Upper lobe of left lung (tissue), 6 donors: Measurements from ENCODE around the gene SLC4A4. TPM values are rescaled to one million over a fixed set of nuclear protein-coding genes. Genes with fewer than 3 reads are reported as not detected.

Experiments used
- ATAC-seq, 2 donors: fragments of 200-7000 bp; cut with Tn5 transposase; one replicate each; pipeline ENCODE4 v1.9.1; 2022; ENCODE audit warnings: mild to moderate bottlenecking in 2 of 2, moderate library complexity in 2 of 2; ENCODE audit not compliant: low FRiP score in 2 of 2
- DNase-seq, 2 donors: peaks; one replicate each; pipeline ENCODE4 v3.0.0-alpha.2; 2019 to 2020
- H3K27ac ChIP-seq, 4 donors: fragments of 200-600 bp; sonication (generic); one replicate each; pipeline ENCODE4 v1.5.1; 2016 to 2019
- H3K27me3 ChIP-seq, 4 donors: fragments of 200-600 bp; sonication (generic); one replicate each; pipeline ENCODE4 v1.5.1; 2017 to 2019
- H3K36me3 ChIP-seq, 4 donors: fragments of 200-600 bp; sonication (generic); one replicate each; pipeline ENCODE4 v1.5.1; 2016 to 2019
- H3K4me1 ChIP-seq, 4 donors: fragments of 200-600 bp; sonication (generic); one replicate each; pipeline ENCODE4 v1.5.1; 2018 to 2019
- H3K4me3 ChIP-seq, 4 donors: fragments of 200-600 bp; sonication (generic); one replicate each; pipeline ENCODE4 v1.5.1; 2017 to 2019; ENCODE audit warnings: mild to moderate bottlenecking in 2 of 4, moderate library complexity in 1 of 4
- H3K9me3 ChIP-seq, 4 donors: fragments of 200-600 bp; sonication (generic); one replicate each; pipeline ENCODE4 v1.5.1; 2018 to 2019
- EP300 ChIP-seq, 4 donors: sonication (generic); formaldehyde crosslinking; IDR thresholded peaks; one replicate each; pipeline ENCODE4 v1.5.1; 2017; ENCODE audit warnings: antibody characterized with exemption in 4 of 4, control low read depth in 2 of 4
- POLR2A ChIP-seq, 4 donors: fragments of 450-650 bp; IDR thresholded peaks; one replicate each; pipeline ENCODE4 v1.5.1; 2016 to 2017; ENCODE audit warnings: antibody characterized with exemption in 4 of 4, mild to moderate bottlenecking in 2 of 4
- POLR2AphosphoS5 ChIP-seq, 2 donors: sonication (generic); formaldehyde crosslinking; IDR thresholded peaks; one replicate each; pipeline ENCODE4 v1.5.1; 2017; ENCODE audit warnings: antibody characterized with exemption in 2 of 2
- WGBS, 2 donors: methylation state at CpG; one replicate each; pipeline ENCODE4 v1.1.5; 2017 to 2018; 5-methylcytosine and 5-hydroxymethylcytosine counted together
- total RNA-seq, 6 donors: library from RNA; depleted of rRNA in 4 of 6; stranded (reverse); fragments of >200 nt in 4 of 6; gene quantifications; one replicate each; pipeline versions ENCODE4 v1.1.0 to v1.2.1, GENCODE V29; 2016 to 2021
- TF ChIP-seq, protein P1 (sequence below), 6 experiments: fragments of 450-650 bp in 4 of 6; fragments of 200-600 bp in 2 of 6; sonication (generic) in 2 of 6; IDR thresholded peaks; one replicate each; pipeline ENCODE4 v1.5.1; 2016 to 2019; ENCODE audit warnings: antibody characterized with exemption in 6 of 6
- donor health status: DM: no; HTN: no; CAD: no; lungs with moderate emphysema.
- donor health status: DM: no; HTN: yes; CAD: no; lungs with severe emphysema.

Gene SLC4A4
- total RNA-seq, 6 donors from 2014 or later = 9.2 to 31.4 (median 21.1) TPM

DNA sequence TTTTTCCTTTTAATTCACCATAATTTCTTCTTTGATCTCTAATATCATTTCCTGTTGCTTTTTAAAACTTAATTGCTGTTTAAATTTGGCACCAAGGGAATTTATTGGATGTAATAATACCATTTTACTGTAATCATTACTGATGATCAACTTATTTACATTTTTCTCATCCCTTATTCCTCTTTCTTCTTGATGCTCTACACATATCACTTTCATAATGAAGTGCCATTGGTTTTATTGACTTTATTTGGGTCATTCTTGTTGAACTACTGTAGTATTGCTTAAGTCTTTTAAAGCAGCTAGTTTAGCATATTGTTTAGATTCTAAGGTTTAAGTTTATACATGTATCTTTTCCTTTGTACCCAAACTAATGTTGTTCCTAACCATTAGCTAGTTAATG is 130.7 kb downstream of the SLC4A4 start:
- no peak for ATAC-seq
- Histone ChIP-seq H3K27ac (no peak overlapping the region), H3K27me3 (no peaks in the 10 kb centered on the region), H3K4me3 (no peak overlapping the region), H3K9me3 (no peaks in the 10 kb centered on the region), H3K36me3 (no peaks in the 10 kb centered on the region), H3K4me1 (no peaks in the 10 kb centered on the region)
- TF ChIP-seq, protein P1, sequence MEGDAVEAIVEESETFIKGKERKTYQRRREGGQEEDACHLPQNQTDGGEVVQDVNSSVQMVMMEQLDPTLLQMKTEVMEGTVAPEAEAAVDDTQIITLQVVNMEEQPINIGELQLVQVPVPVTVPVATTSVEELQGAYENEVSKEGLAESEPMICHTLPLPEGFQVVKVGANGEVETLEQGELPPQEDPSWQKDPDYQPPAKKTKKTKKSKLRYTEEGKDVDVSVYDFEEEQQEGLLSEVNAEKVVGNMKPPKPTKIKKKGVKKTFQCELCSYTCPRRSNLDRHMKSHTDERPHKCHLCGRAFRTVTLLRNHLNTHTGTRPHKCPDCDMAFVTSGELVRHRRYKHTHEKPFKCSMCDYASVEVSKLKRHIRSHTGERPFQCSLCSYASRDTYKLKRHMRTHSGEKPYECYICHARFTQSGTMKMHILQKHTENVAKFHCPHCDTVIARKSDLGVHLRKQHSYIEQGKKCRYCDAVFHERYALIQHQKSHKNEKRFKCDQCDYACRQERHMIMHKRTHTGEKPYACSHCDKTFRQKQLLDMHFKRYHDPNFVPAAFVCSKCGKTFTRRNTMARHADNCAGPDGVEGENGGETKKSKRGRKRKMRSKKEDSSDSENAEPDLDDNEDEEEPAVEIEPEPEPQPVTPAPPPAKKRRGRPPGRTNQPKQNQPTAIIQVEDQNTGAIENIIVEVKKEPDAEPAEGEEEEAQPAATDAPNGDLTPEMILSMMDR (IDR thresholded peaks at IDR 0.05) = no peak
- TF ChIP-seq POLR2AphosphoS5 (IDR thresholded peaks at IDR 0.05) (no peak), EP300 (IDR thresholded peaks at IDR 0.05) (no peak), POLR2A (IDR thresholded peaks at IDR 0.05) (no peak)
- no peak for DNase-seq

DNA sequence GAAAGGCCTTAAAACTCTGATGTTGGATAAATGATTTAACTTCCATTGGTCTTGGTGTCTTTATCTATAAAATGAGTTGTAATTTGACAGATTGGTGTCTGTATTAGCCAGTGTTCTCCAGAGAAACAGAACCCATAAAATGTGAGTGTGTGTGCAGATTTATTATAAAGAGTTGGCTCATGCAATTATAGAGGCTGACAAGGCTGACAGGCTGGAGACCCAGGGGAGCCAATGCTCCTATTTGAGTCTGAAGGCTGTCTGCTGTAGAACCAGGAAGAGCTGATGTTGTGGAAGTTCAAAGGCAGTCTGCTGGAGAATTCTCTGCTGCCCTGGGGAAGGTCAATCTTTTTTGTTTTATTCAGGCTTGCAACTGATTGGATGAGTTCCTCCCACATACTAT is 131.7 kb downstream of the SLC4A4 start:
- DNase-seq (no peak), ATAC-seq (no peak)
- H3K27me3 ChIP-seq = no peaks in the 10 kb centered on the region
- no peaks in the 10 kb centered on the region for H3K4me1 ChIP-seq
- no peaks in the 10 kb centered on the region for H3K9me3 ChIP-seq
- TF ChIP-seq EP300 (IDR thresholded peaks at IDR 0.05) = no peak
- TF ChIP-seq, protein P1 (IDR thresholded peaks at IDR 0.05) = no peak
- TF ChIP-seq POLR2AphosphoS5 (IDR thresholded peaks at IDR 0.05) = no peak
- no peak for TF ChIP-seq POLR2A (IDR thresholded peaks at IDR 0.05)
- H3K4me3 ChIP-seq = no peak overlapping the region
- H3K36me3 ChIP-seq = no peaks in the 10 kb centered on the region
- H3K27ac ChIP-seq = no peak overlapping the region

DNA sequence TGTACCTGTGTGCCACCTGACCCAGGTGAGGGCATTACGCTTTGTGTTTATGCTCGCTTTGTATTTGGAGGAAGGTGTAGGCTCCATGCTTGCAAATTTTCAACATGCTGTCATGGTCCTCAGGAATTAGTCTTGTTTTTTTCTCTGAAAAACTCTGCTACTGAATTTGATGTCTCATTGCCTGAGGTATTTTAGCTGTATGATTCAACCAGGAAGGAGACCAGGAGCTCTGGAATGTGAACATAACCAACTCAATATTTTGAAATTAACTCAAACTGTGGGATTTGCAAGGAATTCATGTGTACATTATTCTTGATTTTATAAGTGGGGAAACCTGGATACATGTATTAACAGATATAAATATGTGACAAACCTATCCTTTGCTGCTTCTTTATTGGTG is 134.1 kb downstream of the SLC4A4 start:
- Histone ChIP-seq H3K4me1 (no peaks in the 10 kb centered on the region), H3K36me3 (no peaks in the 10 kb centered on the region), H3K27me3 (no peaks in the 10 kb centered on the region), H3K27ac (no peak overlapping the region), H3K9me3 (no peaks in the 10 kb centered on the region), H3K4me3 (no peak overlapping the region)
- ATAC-seq (no peak), DNase-seq (no peak)
- TF ChIP-seq, protein P1 (IDR thresholded peaks at IDR 0.05) = no peak
- TF ChIP-seq EP300 (IDR thresholded peaks at IDR 0.05) = no peak
- TF ChIP-seq POLR2A (IDR thresholded peaks at IDR 0.05) = no peak
- no peak for TF ChIP-seq POLR2AphosphoS5 (IDR thresholded peaks at IDR 0.05)
- WGBS, 2 donors = 93 to 94% methylated on average over 2 of the region's 2 CpGs

DNA sequence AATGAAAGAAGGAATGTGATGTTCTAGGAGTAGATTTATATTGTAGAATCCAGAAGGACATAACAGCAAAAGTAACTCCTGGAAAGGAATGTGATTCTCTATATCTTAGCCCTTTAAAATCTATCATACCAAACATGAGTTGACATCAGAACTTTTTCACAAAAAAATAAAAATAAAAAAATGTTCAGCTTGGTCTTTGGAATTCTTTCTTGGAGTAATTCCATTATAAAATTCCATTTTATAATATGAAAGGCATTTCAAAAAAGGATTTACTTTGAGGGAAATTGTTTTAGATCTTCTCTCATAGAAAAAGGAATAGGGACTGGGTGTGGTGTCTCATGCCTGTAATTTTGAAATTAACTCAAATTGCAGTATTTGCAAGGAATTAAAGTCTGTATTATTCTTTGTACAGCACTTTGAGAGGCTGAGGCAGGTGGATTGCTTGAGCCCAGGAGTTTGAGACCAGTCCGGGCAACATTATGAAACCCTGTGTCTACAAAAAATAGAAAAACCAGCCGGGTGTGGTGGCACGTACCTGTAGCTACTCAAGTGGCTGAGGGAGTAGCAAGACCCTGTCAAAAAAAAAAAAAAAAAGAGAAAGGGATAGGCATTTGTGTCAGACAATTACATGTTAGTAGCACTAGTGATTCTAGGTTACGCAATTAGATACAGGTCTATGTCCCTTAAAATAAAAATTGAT is 134.9 kb downstream of the SLC4A4 start:
- H3K27ac ChIP-seq = no peak overlapping the region
- DNase-seq = no peak

More for the DNA sequence above, 134.9 kb downstream of the SLC4A4 start:
- ATAC-seq = no peak
- no peak for TF ChIP-seq POLR2AphosphoS5 (IDR thresholded peaks at IDR 0.05)
- TF ChIP-seq, protein P1 (IDR thresholded peaks at IDR 0.05) = no peak
- TF ChIP-seq POLR2A (IDR thresholded peaks at IDR 0.05) = no peak
- no peak for TF ChIP-seq EP300 (IDR thresholded peaks at IDR 0.05)
- H3K27me3 ChIP-seq = no peaks in the 10 kb centered on the region
- no peak overlapping the region for H3K4me3 ChIP-seq
- no peaks in the 10 kb centered on the region for H3K36me3 ChIP-seq
- WGBS, 2 donors = 59 to 83% methylated on average over 4 of the region's 4 CpGs
- H3K4me1 ChIP-seq = no peaks in the 10 kb centered on the region
- H3K9me3 ChIP-seq = no peaks in the 10 kb centered on the region
